ENCODE measurements around the gene DOC2A.

- TF ChIP-seq POLR2AphosphoS5 (IDR thresholded peaks at IDR 0.05) (no peak), EZH2 (IDR thresholded peaks at IDR 0.05; ENCODE audit: borderline replicate concordance, insufficient read depth, low read length, poor library complexity, severe bottlenecking) (no peak), REST (IDR thresholded peaks at IDR 0.05; ENCODE audit: borderline replicate concordance) (no peak), RAD21 (conservative IDR thresholded peaks at IDR 0.05) (no peak), TAF1 (IDR thresholded peaks at IDR 0.05; ENCODE audit: low read depth) (no peak), SMC3 (conservative IDR thresholded peaks at IDR 0.05; ENCODE audit: poor library complexity) (no peak)
- TF ChIP-seq, protein P1, sequence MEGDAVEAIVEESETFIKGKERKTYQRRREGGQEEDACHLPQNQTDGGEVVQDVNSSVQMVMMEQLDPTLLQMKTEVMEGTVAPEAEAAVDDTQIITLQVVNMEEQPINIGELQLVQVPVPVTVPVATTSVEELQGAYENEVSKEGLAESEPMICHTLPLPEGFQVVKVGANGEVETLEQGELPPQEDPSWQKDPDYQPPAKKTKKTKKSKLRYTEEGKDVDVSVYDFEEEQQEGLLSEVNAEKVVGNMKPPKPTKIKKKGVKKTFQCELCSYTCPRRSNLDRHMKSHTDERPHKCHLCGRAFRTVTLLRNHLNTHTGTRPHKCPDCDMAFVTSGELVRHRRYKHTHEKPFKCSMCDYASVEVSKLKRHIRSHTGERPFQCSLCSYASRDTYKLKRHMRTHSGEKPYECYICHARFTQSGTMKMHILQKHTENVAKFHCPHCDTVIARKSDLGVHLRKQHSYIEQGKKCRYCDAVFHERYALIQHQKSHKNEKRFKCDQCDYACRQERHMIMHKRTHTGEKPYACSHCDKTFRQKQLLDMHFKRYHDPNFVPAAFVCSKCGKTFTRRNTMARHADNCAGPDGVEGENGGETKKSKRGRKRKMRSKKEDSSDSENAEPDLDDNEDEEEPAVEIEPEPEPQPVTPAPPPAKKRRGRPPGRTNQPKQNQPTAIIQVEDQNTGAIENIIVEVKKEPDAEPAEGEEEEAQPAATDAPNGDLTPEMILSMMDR (IDR thresholded peaks at IDR 0.05; ENCODE audit: poor library complexity, severe bottlenecking): no peak
Measured at GRCh38 chr16:29992344-29992967, 18.4 kb downstream of the DOC2A start.

All from neural cell (in vitro differentiated cells).